Adipose tissue (tissue), 3 donors: ENCODE measurements around the gene LMF1. TPM values are rescaled to one million over a fixed set of nuclear protein-coding genes. Genes with fewer than 3 reads are reported as not detected.

ENCODE experiments used
- H3K27ac ChIP-seq: one replicate; pipeline ENCODE4 v1.5.1; 2013; ENCODE audit warnings: low read depth, low read length
- WGBS, 3 donors: extraction: QIAGEN DNeasy Blood & Tissue Kit; methylation state at CpG; one replicate each; pipeline ENCODE4 v1.1.7; 2013; 5-methylcytosine and 5-hydroxymethylcytosine counted together
- polyA plus RNA-seq, 3 donors: library from polyadenylated mRNA; stranded (reverse); fragments of 200-250 nt; gene quantifications; one replicate each; pipeline ENCODE4 v1.2.3, GENCODE V29; 2013
- donor health status: healthy with polysubstance abuse.
- donor health status: Bipolar disorder and iron deficiency.
- donor health status: healthy.

LMF1 gene
- polyA plus RNA-seq, 3 donors: 8.7 to 13.0 (median 12.3) TPM

DNA sequence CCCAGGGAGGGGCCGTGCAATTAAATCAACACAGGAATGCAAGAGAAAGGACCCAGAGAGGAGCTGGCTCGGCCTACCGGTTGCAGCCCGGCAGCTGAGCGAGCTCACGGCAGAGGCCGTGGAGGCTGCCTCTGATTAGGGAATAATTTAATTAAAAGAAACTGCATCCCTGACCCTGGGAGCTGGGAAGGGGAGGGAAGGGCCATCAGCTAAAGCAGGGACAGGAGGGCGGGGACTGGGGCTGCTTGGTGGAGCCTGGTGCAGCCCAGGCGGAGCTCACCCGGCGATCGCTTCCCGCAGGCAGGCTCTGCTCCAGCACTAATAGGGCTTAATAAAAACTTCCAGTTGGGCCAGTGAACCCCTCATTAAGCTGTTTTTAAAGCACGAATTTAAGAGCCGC is 43.4 kb downstream of the LMF1 start:
- 92 to 95% (median 95%) methylated on average over 15 of the region's 15 CpGs for WGBS, 3 donors
- no peak overlapping the region for H3K27ac ChIP-seq

DNA sequence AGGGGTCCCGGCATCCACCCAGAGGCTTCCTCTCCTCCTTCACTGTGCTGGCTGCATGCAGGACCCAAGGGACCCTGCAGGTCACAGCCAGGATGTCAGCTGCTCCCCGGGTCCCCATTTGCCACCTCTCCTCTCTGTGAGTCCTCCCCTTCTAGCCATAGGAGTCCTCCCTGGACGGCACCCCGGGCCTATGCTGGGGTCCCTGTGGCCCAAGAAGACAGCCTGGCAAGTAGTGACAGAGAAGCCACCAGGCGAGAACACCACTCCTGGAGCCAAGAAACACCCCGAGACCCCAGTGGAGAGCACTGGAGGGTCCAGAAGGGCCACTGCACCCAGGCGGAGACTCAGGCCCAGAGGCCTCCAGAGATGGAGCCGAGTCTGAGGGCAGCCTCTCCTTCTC is 44.1 kb downstream of the LMF1 start:
- no peak overlapping the region for H3K27ac ChIP-seq
- 90 to 98% (median 97%) methylated on average over 8 of the region's 8 CpGs for WGBS, 3 donors

DNA sequence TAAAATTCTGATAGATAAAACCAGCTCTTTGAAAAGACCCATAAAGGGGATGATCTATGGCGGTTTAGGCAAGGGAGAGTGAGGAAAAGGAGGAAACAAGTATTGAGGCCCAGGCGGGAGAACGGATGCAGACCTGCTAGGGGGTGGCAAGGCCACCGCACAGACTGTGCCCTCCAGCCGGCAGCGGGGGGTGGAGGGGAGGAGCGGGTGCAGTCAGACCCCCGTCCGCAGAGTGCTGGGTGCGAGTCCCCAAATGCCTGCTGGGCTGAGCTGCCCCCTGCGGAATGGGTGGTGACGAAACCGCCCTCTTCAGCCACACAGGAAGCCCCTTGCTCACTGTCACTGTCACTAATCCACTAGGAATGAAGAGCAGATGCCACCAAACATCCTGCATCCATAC is 46.0 kb downstream of the LMF1 start:
- no peak overlapping the region for H3K27ac ChIP-seq
- 93 to 98% (median 93%) methylated on average over 13 of the region's 13 CpGs for WGBS, 3 donors

DNA sequence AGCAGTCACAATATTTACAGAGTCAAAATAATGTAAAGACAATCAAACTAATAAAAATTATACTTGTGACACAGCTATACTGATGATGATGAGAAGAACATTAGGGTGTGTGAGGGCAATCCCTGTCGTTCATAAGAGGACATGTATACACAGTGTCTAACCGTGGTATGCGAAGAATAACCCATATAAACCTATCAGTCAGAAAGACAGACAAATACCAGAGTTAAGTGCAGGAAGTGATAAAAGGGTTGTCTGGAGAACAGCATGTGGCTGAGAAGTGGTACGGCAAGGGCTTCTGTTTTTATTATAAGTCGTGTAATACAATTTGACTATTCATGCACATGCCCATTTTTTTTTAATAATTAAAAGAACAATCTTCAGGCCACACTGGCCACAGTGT is 46.7 kb downstream of the LMF1 start:
- 73 to 83% (median 80%) methylated on average over 5 of the region's 5 CpGs for WGBS, 3 donors
- H3K27ac ChIP-seq: no peak overlapping the region

DNA sequence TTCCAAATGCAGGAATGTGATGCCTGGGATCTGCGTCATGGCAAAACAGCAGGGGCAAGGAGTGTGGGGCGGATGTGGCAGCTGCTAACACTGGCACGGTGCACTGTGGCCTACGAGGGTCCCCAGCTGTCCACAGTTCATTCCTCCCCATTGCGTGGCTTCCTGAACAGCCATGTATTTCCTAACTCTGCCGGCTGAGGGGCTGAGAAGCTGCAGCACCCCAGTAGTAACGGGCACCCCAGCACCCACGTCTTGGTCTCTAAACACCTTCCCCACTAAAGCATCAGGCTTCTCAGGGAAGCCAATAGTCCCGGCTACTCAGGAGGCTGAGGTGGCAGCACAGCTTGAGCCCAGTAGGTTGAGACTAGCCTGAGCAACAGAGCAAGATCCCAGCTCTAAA is 47.6 kb downstream of the LMF1 start:
- no peak overlapping the region for H3K27ac ChIP-seq
- 94 to 97% (median 96%) methylated on average over 9 of the region's 9 CpGs for WGBS, 3 donors

DNA sequence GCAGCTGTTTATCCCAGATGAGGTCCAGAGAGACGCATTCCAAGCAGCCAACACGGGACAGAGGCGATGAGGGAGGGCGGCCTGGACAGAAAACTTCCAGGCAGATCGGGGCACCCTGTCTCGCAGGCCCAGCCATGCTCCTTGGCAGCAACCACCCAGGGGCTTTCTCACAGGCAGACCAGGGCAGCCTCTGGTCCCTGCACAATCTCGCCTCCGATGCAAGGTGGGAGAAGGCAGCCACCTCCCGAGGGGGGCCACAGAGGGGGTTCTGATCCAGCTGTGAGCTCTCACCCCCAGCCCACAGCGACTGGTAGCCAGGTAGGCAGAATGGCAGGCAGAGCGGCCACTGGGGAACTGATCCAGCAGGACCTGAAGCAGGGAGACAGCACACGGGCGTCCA is 48.7 kb downstream of the LMF1 start:
- H3K27ac ChIP-seq: no peak overlapping the region
- WGBS, 3 donors: 84 to 97% (median 95%) methylated on average over 13 of the region's 13 CpGs

DNA sequence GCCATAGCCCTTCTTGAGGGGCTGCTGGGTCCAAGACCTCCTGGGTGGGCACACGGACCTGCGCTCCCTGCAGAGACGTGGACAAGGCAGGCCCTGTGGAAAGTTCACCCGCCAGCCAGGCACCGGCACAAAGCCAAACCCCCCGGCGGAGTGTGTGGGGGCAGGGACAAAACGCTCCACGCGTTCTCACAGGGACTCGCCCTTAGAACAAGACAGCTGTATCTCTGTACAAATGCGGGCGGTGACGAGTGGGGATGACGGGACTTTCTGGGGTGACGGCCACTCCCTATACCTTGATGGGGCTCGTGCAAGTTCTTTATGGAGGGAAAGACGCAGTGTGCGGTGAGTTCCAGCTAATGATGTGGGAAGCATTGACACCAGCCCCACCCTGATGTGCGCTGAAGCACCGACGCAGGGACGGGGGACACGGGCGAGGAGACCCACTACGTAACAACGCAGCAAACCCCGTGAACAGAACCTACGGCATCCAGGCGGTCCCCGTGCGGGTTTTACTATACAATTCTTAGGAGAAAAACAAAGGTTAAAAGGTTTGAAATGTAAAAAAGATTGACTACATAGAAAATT is 49.4 kb downstream of the LMF1 start:
- H3K27ac ChIP-seq: no peak overlapping the region
- WGBS, 3 donors: 87 to 97% (median 93%) methylated on average over 32 of the region's 32 CpGs

DNA sequence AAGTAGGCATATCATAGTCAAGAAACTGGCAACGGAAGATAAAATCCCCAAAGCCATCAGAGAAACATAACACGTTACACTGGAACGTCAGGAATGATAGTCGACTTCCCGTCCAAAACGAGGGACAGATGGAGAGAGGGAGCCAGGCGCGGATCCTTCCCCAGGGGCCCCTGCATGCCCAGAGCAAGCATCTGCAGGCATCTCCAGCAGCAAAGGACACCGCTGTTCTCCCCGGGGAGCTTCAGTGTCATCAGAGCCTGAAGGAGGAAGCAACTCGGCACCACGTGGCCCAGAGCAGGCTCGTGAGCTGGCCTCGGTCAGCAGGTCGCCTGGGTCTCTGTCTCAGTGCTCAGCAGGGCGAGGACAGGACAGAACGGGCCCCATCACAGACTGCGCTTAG is 50.1 kb downstream of the LMF1 start:
- 59 to 78% (median 69%) methylated on average over 18 of the region's 18 CpGs for WGBS, 3 donors

DNA sequence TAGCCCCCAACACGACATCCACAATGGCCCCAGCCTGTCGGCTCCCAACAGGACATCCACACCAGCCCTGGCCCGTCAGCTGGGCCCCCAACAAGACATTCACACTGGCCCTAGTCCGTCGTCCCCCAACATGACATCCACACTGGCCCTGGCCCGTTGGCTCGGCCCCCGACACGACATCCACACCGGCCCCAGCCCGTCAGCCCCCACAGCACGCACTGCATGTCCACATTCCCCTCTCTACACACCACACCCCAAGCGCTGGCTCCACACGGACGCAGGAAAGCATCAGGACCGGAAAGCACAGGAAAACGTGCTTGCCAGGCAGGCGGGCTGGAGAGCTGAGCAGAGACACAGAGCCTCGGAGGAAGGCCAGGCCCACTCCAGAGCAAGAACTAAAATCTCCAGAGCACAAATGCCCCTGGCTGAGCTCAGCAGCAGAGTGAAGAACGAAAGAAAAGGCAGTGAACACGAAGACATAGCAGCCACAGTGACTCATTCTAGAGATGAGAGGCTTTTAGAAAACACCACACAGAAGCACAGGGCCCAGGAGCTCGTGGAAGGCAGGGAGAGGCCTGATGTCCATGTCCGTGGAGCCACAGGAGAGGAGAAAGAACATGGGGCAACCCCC is 50.6 kb downstream of the LMF1 start:
- WGBS, 3 donors: 56 to 75% (median 71%) methylated on average over 23 of the region's 23 CpGs
- no peak overlapping the region for H3K27ac ChIP-seq

More for the DNA sequence above, 50.1 kb downstream of the LMF1 start:
- H3K27ac ChIP-seq: no peak overlapping the region

DNA sequence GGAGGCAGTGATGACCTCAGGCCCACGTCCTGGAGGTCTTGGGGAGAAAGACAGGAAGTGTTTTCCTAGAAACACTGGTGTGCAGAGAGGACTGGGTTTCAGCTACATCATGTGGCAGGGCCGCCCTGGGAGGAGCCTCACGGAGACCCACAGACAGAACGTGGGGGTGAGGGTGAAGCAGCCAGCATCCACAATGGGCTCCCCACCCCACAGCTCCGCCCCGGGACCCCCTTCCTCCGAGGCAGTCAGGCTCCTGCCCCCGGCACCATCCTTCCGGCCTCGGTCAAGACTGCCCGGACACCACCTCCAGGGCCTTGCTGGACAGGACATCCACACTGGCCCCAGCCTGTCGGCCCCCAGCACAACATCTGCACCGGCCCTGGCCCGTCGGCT is 51.1 kb downstream of the LMF1 start:
- WGBS, 3 donors: 90 to 91% (median 90%) methylated on average over 14 to 15 of the region's 15 CpGs
- no peak overlapping the region for H3K27ac ChIP-seq

DNA sequence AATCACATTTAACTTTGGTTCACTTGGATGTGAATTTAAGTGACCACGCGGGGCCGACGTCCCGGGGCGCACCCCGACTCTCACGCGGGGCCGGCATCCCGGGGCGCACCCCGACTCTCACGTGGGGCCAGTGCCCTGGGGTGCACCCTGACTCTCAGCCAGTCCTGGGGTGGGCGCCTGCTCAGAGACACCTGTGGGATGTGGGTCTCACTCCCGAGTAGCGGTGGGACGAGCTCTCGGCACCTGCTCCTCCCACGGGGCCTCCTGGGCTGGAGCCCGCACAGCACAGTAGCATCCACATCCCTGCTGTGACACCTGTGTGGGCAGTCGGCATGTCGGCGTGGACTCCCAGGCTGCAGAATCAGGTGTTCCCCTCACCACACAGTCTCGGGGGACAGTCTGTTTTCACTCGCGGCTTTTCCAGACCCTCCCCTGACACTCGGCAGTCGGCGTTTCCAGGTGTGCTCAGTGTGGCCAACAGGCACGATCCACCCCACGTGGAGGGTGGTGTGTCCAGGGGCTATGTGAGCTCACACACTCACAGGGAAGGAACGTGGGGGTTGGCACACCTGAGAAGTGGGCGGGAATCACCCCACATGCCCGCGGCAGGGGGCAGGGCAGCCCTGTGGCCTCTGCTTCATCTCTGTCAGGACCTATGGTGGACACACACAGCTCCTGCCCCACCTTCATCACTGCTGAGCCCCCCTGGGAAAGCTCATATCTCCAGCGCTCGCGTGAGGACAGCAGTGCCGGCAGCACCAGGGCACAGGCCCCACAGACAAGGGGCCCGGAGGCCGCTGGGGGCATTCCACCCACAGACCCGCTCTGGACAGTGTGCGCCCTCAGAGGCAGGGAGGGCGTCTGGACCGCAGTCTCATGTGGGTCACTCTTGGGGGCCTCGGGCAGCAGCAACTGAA is 51.8 kb downstream of the LMF1 start:
- H3K27ac ChIP-seq: no peak overlapping the region
- 92 to 96% (median 96%) methylated on average over 47 of the region's 47 CpGs for WGBS, 3 donors

DNA sequence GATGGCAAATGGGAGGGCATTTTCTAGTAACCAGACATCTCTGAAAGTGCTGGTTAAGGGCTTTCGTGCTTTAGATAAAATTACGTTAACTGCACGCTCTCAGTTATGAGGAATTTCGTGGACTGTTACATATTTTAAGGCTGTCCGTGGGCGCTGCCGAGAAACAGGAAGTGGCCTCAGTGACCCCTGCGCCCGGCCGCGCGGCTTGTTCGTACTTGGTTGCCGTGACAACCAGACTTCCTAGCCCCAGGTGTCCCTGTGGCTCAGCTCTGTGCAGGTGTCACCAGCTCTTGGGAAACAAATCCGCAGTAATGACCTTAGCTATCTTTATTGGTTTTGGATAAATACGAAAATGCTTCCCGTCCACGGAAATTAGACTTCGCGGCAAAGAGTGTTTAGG is 52.7 kb downstream of the LMF1 start:
- 66 to 82% (median 74%) methylated on average over 20 of the region's 20 CpGs for WGBS, 3 donors
- no peak overlapping the region for H3K27ac ChIP-seq

DNA sequence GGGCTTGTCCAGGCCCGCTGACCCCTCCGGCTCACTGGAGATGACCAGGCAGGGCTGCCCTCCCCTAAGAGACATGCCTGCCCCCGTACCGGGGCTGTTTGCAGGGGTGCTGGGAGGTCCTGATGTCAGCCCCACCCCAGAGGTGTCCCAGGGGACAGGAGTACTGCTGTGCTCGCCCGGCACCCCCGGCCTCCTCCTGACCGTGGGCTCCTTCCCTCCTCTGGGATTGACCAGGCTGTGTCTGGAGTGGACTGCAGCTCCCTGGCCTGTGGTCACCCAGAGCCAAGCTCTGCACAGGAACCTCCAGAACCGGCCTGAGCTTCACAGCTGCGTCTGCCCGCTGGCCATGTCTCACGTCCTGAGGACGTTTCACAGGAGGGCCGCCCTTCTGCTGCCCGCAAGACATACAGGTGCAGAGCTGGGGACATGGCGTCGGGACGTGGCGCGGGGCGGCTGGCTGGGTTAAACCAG is 53.2 kb downstream of the LMF1 start:
- WGBS, 3 donors: 94 to 95% (median 94%) methylated on average over 19 to 21 of the region's 21 CpGs
- no peak overlapping the region for H3K27ac ChIP-seq

DNA sequence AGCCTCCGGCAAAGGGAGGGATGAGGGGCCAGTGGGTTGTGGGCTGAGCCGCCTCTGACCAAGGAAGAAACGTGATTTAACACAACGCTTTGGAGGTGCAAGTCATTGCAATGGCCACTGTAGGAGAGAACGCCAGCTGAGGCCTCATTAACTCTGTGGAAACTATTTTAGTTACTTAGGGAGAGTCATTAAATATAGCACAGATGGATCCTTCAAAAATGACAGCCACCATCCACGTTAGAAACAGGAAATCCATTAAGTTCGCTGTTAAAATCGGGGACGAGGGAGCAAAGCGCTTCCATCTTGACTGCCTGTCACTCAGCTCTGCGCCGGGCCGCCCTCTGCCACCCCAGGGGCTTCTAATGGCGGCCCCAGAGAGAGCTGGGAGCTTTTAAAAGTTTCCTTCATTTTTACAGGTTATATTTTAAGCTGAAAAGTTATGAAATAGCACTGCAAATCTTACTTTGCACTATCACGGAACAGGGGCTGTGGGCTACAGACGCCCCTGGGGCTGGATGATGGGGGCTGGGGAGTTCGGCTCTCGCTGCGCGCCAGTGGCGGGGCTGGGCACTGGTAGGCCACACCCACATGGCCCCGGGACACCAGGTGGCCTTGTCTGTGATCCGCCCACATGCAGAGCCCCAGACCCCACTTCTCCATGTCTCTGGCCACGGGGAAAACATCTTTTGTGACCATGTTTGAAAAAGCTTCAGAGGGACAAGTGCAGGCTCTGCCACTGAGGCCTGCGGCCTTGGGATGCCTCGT is 54.6 kb downstream of the LMF1 start:
- no peak overlapping the region for H3K27ac ChIP-seq
- 87 to 90% (median 88%) methylated on average over 26 of the region's 26 CpGs for WGBS, 3 donors

DNA sequence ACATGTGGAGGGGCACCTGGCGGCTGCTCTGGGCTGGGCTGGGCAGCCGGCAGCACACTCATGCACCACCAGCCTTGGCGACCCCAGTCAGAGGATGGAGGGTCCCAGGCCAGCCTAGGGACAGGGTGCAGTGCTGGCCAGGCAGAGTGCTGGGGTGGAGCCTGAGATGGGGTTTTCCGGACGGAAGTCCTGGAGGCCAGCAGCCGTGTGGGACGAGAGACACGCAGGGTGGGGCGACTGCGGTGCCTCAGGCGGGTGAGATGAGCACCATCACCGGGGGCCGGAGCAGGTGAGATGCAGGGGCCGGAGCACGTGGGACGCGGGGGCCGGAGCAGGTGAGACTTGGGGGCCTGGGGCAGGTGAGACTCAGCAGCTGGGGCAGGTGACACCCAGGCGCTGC is 55.2 kb downstream of the LMF1 start:
- no peak overlapping the region for H3K27ac ChIP-seq
- WGBS, 3 donors: 88 to 96% (median 95%) methylated on average over 17 to 19 of the region's 19 CpGs

DNA sequence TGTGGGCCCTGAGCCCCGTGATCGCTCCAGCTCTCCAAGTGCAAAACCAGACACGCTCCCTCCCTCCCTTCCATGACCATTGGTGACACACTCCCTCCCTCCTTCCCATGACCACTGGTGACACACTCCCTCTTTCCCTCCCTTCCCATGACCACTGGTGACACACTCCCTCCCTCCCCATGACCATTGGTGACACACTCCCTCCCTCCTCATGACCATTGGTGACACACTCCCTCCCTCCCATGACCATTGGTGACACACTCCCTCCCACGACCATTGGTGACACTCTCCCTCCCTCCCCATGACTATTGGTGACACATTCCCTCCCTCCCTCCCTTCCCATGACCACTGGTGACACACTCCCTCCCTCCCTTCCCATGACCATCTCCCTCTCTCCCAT is 56.3 kb downstream of the LMF1 start:
- 84 to 94% (median 86%) methylated on average over 4 of the region's 4 CpGs for WGBS, 3 donors
- H3K27ac ChIP-seq: no peak overlapping the region

DNA sequence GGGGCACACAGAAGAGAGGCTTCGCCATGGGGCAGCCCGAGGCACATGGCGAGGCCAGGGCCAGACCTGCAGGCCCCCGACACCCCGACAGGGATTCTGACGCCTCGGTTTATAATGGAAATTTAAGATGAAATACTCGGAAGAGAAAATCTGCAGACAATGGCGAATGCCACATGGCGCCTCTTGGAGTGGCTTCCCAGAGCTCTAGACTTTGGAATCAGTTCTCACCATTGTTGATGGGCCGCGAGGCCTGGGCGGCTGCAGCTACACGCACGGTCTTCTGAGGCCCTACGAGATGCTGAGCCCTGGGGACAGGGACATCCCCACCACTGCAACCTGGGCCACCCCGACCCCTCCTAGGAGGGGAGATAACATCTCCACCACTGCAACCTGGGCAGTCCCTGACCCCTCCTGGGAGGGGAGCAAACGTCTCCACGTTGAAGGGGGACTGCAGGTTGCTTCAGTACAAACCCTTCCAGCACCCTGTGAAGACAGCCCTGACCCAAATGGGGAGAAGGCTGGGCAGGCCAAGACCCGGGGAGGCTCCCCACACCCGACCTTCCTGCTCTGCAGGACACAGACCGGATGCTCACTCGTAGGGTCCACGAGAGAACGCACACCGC is 56.9 kb downstream of the LMF1 start:
- WGBS, 3 donors: 94 to 98% (median 95%) methylated on average over 26 of the region's 26 CpGs
- no peak overlapping the region for H3K27ac ChIP-seq
